HG02870 (cell line): ENCODE data around the gene UCHL3.
A peak's percentile ranks its signal among the peaks of the same experiment; 100 is the strongest.

ENCODE experiments used
- ATAC-seq: cut with Tn5 transposase; IDR thresholded peaks from one replicate; pipeline ENCODE4 v1.9.1; 2021; ENCODE audit warnings: mild to moderate bottlenecking, moderate library complexity; ENCODE audit not compliant: unreplicated experiment

The UCHL3 gene

GRCh38 chr13:75621147-75621546, 71.6 kb downstream of the UCHL3 start:
- no peak for ATAC-seq

GRCh38 chr13:75628801-75629200, 79.2 kb downstream of the UCHL3 start:
- ATAC-seq: no peak

- no peak for ATAC-seq
Observed at GRCh38 chr13:75633285-75633684, 83.7 kb downstream of the UCHL3 start.

- peak; percentile 2 for ATAC-seq
Observed at GRCh38 chr13:75635101-75635827, 85.7 kb downstream of the UCHL3 start.

GRCh38 chr13:75635828-75636435, 86.3 kb downstream of the UCHL3 start, which contains the start of gene LMO7:
TSS of gene LMO7 (plus strand) at chr13:75636330. CDS start at chr13:75636658, 328 bp downstream.
- ATAC-seq: peak; percentile 50

GRCh38 chr13:75636436-75637180, 87.0 kb downstream of the UCHL3 start:
- ATAC-seq: peak; percentile 36

GRCh38 chr13:75637181-75637750, 87.7 kb downstream of the UCHL3 start:
- ATAC-seq: no peak

- ATAC-seq: no peak
Observed at GRCh38 chr13:75639454-75639853, 89.9 kb downstream of the UCHL3 start.

- ATAC-seq: no peak
Observed at GRCh38 chr13:75641026-75641425, 91.4 kb downstream of the UCHL3 start.

- ATAC-seq: no peak
Observed at GRCh38 chr13:75643182-75643581, 93.6 kb downstream of the UCHL3 start.

GRCh38 chr13:75643693-75644092, 94.1 kb downstream of the UCHL3 start:
- ATAC-seq: no peak

- no peak for ATAC-seq
Observed at GRCh38 chr13:75645141-75645540, 95.5 kb downstream of the UCHL3 start.

GRCh38 chr13:75647126-75647784, 97.7 kb downstream of the UCHL3 start:
- ATAC-seq: peak; percentile 86

- no peak for ATAC-seq
Observed at GRCh38 chr13:75648446-75648845, 98.9 kb downstream of the UCHL3 start.

- ATAC-seq: no peak
Observed at GRCh38 chr13:75651013-75651412, 101.4 kb downstream of the UCHL3 start.

GRCh38 chr13:75652726-75653125, 103.1 kb downstream of the UCHL3 start:
- no peak for ATAC-seq
